H1 (cell line): ENCODE data around the gene PITPNC1. TPM values are rescaled to one million over a fixed set of nuclear protein-coding genes. Genes with fewer than 3 reads are reported as not detected.
A peak's percentile ranks its signal among the peaks of the same experiment; 100 is the strongest.

Experiments
- TAF1 ChIP-seq: IDR thresholded peaks from 2 replicates; pipeline ENCODE4 v1.6.1; 2011; ENCODE audit warnings: mild to moderate bottlenecking, low read depth, low read length
- polyA plus RNA-seq, 7 experiments: library from polyadenylated mRNA; depleted of rRNA in 3 of 7; stranded (reverse) in 5 of 7; unstranded in 2 of 7; fragments of >200 nt in 5 of 7; fragments of 200-250 nt in 2 of 7; gene quantifications; 1 replicate in 5 of 7; 2 replicates in 1 of 7; 4 replicates in 1 of 7; pipeline versions ENCODE4 v1.2.1 to v1.2.3, GENCODE V29; 2011 to 2013; ENCODE audit warnings: missing spikeins in 2 of 7, mixed read lengths in 2 of 7
- total RNA-seq: library from RNA; stranded (reverse); fragmentation: NEBNext Ultra II Directional; extraction: Animal tissue kit (Norgen Biotek cat#: 25700); gene quantifications from 2 replicates; pipeline ENCODE4 v1.2.1, GENCODE V29; 2021
- TF ChIP-seq, protein P1 (sequence below): fragments of 300-600 bp; sonication (generic); IDR thresholded peaks from 2 replicates; pipeline ENCODE4 v1.7.1; 2012; ENCODE audit warnings: low read length, moderate library complexity, mild to moderate bottlenecking, inconsistent platforms; ENCODE audit not compliant: insufficient replicate concordance
- TF ChIP-seq, protein P2 (sequence below): IDR thresholded peaks from 2 replicates; pipeline ENCODE4 v1.6.1; 2011; ENCODE audit warnings: low read depth, mild to moderate bottlenecking, low read length; ENCODE audit not compliant: insufficient read depth

Gene PITPNC1
- total and polyA plus RNA-seq, 2 of the 8 experiments (the other 6 are each of a cell fraction or from before 2014, with no cell fraction given) = 17.6 to 54.7 TPM

DNA sequence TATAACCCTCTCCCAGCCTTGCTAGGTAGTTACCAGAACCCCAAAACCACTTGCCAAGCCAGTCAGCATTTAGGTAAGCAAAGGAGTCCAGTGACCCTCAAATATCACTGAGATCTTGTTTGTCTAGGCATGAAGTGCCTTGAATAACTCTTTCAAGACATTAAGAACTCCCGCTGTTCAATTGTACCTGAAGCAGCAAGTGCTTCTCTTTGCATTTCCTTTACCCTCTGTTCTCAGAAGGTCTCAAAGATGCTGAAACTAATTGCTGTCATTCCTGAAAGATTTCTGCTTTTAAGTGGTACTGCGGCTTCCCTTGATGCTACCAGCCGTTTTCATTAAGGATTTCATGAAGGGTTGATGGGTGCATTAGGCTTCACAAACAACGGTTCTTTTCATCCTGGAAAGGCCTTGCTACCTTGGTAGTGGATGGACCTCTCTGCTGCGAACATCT, 142.7 kb downstream of the PITPNC1 start (continued):
- TF ChIP-seq, protein P1, sequence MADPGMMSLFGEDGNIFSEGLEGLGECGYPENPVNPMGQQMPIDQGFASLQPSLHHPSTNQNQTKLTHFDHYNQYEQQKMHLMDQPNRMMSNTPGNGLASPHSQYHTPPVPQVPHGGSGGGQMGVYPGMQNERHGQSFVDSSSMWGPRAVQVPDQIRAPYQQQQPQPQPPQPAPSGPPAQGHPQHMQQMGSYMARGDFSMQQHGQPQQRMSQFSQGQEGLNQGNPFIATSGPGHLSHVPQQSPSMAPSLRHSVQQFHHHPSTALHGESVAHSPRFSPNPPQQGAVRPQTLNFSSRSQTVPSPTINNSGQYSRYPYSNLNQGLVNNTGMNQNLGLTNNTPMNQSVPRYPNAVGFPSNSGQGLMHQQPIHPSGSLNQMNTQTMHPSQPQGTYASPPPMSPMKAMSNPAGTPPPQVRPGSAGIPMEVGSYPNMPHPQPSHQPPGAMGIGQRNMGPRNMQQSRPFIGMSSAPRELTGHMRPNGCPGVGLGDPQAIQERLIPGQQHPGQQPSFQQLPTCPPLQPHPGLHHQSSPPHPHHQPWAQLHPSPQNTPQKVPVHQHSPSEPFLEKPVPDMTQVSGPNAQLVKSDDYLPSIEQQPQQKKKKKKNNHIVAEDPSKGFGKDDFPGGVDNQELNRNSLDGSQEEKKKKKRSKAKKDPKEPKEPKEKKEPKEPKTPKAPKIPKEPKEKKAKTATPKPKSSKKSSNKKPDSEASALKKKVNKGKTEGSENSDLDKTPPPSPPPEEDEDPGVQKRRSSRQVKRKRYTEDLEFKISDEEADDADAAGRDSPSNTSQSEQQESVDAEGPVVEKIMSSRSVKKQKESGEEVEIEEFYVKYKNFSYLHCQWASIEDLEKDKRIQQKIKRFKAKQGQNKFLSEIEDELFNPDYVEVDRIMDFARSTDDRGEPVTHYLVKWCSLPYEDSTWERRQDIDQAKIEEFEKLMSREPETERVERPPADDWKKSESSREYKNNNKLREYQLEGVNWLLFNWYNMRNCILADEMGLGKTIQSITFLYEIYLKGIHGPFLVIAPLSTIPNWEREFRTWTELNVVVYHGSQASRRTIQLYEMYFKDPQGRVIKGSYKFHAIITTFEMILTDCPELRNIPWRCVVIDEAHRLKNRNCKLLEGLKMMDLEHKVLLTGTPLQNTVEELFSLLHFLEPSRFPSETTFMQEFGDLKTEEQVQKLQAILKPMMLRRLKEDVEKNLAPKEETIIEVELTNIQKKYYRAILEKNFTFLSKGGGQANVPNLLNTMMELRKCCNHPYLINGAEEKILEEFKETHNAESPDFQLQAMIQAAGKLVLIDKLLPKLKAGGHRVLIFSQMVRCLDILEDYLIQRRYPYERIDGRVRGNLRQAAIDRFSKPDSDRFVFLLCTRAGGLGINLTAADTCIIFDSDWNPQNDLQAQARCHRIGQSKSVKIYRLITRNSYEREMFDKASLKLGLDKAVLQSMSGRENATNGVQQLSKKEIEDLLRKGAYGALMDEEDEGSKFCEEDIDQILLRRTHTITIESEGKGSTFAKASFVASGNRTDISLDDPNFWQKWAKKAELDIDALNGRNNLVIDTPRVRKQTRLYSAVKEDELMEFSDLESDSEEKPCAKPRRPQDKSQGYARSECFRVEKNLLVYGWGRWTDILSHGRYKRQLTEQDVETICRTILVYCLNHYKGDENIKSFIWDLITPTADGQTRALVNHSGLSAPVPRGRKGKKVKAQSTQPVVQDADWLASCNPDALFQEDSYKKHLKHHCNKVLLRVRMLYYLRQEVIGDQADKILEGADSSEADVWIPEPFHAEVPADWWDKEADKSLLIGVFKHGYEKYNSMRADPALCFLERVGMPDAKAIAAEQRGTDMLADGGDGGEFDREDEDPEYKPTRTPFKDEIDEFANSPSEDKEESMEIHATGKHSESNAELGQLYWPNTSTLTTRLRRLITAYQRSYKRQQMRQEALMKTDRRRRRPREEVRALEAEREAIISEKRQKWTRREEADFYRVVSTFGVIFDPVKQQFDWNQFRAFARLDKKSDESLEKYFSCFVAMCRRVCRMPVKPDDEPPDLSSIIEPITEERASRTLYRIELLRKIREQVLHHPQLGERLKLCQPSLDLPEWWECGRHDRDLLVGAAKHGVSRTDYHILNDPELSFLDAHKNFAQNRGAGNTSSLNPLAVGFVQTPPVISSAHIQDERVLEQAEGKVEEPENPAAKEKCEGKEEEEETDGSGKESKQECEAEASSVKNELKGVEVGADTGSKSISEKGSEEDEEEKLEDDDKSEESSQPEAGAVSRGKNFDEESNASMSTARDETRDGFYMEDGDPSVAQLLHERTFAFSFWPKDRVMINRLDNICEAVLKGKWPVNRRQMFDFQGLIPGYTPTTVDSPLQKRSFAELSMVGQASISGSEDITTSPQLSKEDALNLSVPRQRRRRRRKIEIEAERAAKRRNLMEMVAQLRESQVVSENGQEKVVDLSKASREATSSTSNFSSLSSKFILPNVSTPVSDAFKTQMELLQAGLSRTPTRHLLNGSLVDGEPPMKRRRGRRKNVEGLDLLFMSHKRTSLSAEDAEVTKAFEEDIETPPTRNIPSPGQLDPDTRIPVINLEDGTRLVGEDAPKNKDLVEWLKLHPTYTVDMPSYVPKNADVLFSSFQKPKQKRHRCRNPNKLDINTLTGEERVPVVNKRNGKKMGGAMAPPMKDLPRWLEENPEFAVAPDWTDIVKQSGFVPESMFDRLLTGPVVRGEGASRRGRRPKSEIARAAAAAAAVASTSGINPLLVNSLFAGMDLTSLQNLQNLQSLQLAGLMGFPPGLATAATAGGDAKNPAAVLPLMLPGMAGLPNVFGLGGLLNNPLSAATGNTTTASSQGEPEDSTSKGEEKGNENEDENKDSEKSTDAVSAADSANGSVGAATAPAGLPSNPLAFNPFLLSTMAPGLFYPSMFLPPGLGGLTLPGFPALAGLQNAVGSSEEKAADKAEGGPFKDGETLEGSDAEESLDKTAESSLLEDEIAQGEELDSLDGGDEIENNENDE = peak; percentile 53
- TF ChIP-seq, protein P2, sequence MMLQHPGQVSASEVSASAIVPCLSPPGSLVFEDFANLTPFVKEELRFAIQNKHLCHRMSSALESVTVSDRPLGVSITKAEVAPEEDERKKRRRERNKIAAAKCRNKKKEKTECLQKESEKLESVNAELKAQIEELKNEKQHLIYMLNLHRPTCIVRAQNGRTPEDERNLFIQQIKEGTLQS = no peak
- TF ChIP-seq TAF1 = no peak
- TF ChIP-seq, all 59 proteins: peak for 3
